ENCODE results near the gene NAT16.

GRCh38 chr7:101159696-101160674 lies 20.1 kb downstream of the NAT16 start:
- TF ChIP-seq EP300 (IDR thresholded peaks at IDR 0.05) (no peak), CTCF (IDR thresholded peaks at IDR 0.05) (no peak), POLR2AphosphoS5 (IDR thresholded peaks at IDR 0.05) (no peak), POLR2A (IDR thresholded peaks at IDR 0.05; ENCODE audit: low read depth) (no peak)

All from esophagus muscularis mucosa (tissue), 4 donors.